ENCODE measurements around the gene SPCS1. TPM values are rescaled to one million over a fixed set of nuclear protein-coding genes. Genes with fewer than 3 reads are reported as not detected.
"Not testable (repeated sequence)": the region's sequence is repeated elsewhere in the genome, so short reads cannot be mapped to it uniquely, and the experiment has no call there.

SPCS1 gene
- 100 to 1,000 TPM; 166 to 185 (median 175) TPM for polyA plus RNA-seq (ENCODE audit: insufficient read length in 4 of 4)

- peak; percentile 77 to 96 (median 78) for DNase-seq (ENCODE audit: low read depth in 4 of 4, low spot score in 3 of 4)
These were observed at the start of gene SPCS1, which contains the start of gene GLT8D1 for GRCh38 chr3:52705688-52706686. TSS of gene SPCS1 (plus strand) at chr3:52706106. CDS start at chr3:52706247, 141 bp downstream. TSS of gene GLT8D1 (minus strand) at chr3:52705791. CDS start at chr3:52700460, 5,331 bp downstream.

GRCh38 chr3:52660046-52660445, 45.9 kb upstream of the SPCS1 start:
- no peak for DNase-seq (ENCODE audit: low read depth in 4 of 4, low spot score in 3 of 4)

- no peak for DNase-seq (ENCODE audit: low read depth in 4 of 4, low spot score in 3 of 4)
These were observed 42.8 kb upstream of the SPCS1 start for GRCh38 chr3:52663098-52663497.

- DNase-seq (ENCODE audit: low read depth in 4 of 4, low spot score in 3 of 4) = no peak
These were observed 35.0 kb upstream of the SPCS1 start for GRCh38 chr3:52670621-52671521.

GRCh38 chr3:52671676-52672075, 34.2 kb upstream of the SPCS1 start:
- no peak for DNase-seq (ENCODE audit: low read depth in 4 of 4, low spot score in 3 of 4)

GRCh38 chr3:52676201-52676600, 29.7 kb upstream of the SPCS1 start:
- DNase-seq (ENCODE audit: low read depth in 4 of 4, low spot score in 3 of 4) = not testable (repeated sequence)

GRCh38 chr3:52678265-52679198, 27.4 kb upstream of the SPCS1 start:
- no peak for DNase-seq (ENCODE audit: low read depth in 4 of 4, low spot score in 3 of 4)

- DNase-seq (ENCODE audit: low read depth in 4 of 4, low spot score in 3 of 4) = no peak
These were observed 26.7 kb upstream of the SPCS1 start for GRCh38 chr3:52679199-52679538.

GRCh38 chr3:52679811-52680210, 26.1 kb upstream of the SPCS1 start:
- DNase-seq (ENCODE audit: low read depth in 4 of 4, low spot score in 3 of 4) = no peak

- no peak for DNase-seq (ENCODE audit: low read depth in 4 of 4, low spot score in 3 of 4)
These were observed 24.3 kb upstream of the SPCS1 start for GRCh38 chr3:52681596-52681995.

GRCh38 chr3:52682016-52682415, 23.9 kb upstream of the SPCS1 start:
- DNase-seq (ENCODE audit: low read depth in 4 of 4, low spot score in 3 of 4) = peak in 1 of 4 donors; percentile 20

- DNase-seq (ENCODE audit: low read depth in 4 of 4, low spot score in 3 of 4) = no peak
These were observed 22.3 kb upstream of the SPCS1 start for GRCh38 chr3:52683611-52684010.

GRCh38 chr3:52684184-52684583, 21.7 kb upstream of the SPCS1 start:
- no peak for DNase-seq (ENCODE audit: low read depth in 4 of 4, low spot score in 3 of 4)

- DNase-seq (ENCODE audit: low read depth in 4 of 4, low spot score in 3 of 4) = peak in 3 of 4 donors; percentile 43 to 51 (median 46)
These were observed 20.6 kb upstream of the SPCS1 start for GRCh38 chr3:52685285-52685708.

GRCh38 chr3:52685709-52686691, 19.9 kb upstream of the SPCS1 start, which contains the start of the genes GNL3 and PBRM1:
TSS of gene GNL3 (plus strand) at chr3:52686032. CDS start at chr3:52686093, 61 bp downstream.
TSS of gene PBRM1 (minus strand) at chr3:52685913.
- DNase-seq (ENCODE audit: low read depth in 4 of 4, low spot score in 3 of 4) = peak; percentile 84 to 90 (median 88)

- no peak for DNase-seq (ENCODE audit: low read depth in 4 of 4, low spot score in 3 of 4)
These were observed 17.6 kb upstream of the SPCS1 start for GRCh38 chr3:52688266-52688665.

GRCh38 chr3:52689151-52689550, 16.8 kb upstream of the SPCS1 start:
- no peak for DNase-seq (ENCODE audit: low read depth in 4 of 4, low spot score in 3 of 4)

- no peak for DNase-seq (ENCODE audit: low read depth in 4 of 4, low spot score in 3 of 4)
These were observed 15.3 kb upstream of the SPCS1 start for GRCh38 chr3:52690560-52690959.

Data from right renal pelvis (tissue), 4 donors.